HG03469 (cell line): ENCODE data around the gene FREM3.
"Not testable (repeated sequence)": the region's sequence is repeated elsewhere in the genome, so short reads cannot be mapped to it uniquely, and the experiment has no call there.

Experiments used
- ATAC-seq: cut with Tn5 transposase; IDR thresholded peaks from one replicate; pipeline ENCODE4 v1.9.1; 2021; ENCODE audit warnings: mild to moderate bottlenecking, moderate library complexity, moderate number of reproducible peaks; ENCODE audit not compliant: unreplicated experiment

The FREM3 gene

DNA sequence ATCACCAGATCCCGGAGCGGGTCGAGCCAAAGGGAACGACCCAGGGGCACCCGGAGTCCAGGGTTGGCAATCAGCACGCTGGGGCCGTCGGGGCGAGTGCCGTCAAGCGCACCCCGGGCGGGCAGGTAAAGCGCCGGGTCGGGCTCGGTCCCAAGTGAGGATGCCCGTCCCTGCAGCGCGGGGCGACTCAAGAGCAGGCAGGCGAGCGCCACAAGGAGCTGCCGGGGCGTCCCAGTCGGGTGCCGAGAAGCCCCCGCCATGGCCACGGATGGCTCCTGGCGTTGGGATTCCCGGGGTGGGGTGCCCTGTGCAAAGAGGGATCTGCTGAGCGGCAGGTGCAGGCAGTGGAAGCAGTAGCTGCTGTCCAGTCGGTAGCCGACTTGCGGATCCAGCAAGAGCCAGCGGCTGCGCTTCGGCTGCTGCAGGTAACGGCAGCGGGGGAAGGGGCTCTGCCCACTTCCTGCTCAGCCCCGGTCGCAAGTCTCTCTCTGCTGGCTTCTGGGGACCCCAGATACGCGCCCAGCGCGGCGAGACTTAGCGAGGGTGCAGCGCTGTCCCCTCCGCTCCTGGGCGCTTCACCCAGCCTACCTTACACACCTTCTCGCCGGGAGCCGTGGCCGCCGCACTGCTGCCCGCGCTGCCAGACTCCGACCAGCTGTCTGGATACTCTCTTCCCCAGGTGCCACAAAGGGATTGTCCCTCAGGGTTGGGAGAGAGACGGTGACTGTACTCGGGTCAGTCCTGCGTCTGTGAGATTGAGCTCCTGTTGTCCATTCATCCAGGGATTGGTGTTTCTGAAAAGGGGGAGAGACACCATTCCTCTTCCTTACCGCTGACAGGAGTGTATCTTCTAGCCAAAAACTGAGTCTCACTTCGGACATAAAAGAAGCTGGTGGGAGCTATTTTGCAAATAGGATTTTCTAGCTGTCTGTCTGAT, at the start of gene FREM3:
Gene FREM3, minus strand, starts transcription at position 260 of the 937 bp plus-strand sequence. Its CDS starts 0 bp downstream, at position 260.
- ATAC-seq, result no peak

GRCh38 chr4:143745874-143746273, 45.4 kb upstream of the FREM3 start:
- ATAC-seq, result no peak

DNA sequence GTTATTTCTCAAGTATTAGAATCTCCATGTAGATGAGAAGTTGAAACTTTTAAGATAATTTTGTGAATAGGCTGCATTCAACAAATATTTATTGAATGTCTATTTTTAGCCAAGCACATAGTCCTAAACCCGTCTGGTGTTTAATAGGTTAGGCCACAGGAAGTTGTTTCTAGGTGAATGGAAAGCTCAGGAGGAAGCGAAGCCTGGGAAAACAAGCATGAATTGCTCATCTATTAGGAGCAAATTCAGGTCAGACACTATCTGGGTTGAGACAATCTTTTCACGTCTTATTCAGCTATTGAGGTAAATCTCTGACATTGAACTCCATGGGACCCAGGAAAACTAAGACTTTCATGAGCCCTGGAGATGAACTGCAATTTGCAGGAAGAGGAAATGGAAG, 43.1 kb upstream of the FREM3 start:
- ATAC-seq, result no peak

DNA sequence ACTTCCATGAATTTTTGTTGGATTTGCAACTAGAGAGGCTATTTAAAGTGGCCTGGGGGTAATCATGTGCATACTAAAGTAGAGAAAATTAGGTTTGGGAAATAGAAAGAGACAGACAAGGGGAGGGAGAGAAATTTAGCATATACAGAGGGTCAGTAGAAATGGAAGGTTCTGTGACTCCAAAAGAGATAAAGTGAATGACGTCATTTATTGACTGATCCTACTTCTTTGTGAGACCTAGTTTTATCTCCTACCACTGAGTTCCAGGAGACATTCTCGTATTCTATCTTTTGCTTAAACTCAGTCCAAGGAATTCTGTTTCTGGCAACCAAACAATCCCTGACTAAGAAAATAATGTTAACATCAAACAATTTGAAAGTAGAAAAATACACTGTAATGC, 42.4 kb upstream of the FREM3 start:
- ATAC-seq, result no peak

- no peak for ATAC-seq
These were observed 36.4 kb upstream of the FREM3 start for GRCh38 chr4:143736861-143737260.

GRCh38 chr4:143736061-143736460, 35.6 kb upstream of the FREM3 start:
- ATAC-seq, result not testable (repeated sequence)

DNA sequence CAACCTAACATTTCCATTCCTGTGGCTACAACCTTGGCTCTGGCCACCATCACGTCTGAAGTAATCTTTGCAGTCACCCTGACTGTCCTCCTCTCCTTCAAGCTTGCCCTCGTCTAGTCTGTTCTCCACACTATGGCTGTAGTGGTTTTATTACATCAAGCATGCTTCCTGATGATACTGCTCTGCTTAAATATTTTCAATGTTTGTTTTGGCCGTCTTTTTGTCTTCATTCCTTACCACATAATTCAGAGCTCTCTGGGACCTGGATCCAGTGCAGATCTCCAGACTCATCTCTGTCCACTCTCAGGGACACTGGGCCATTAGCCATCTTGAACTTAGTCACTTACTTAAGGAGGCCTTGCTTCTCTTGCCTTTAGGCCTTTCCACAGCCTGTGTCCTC, 27.7 kb upstream of the FREM3 start:
- no peak for ATAC-seq

DNA sequence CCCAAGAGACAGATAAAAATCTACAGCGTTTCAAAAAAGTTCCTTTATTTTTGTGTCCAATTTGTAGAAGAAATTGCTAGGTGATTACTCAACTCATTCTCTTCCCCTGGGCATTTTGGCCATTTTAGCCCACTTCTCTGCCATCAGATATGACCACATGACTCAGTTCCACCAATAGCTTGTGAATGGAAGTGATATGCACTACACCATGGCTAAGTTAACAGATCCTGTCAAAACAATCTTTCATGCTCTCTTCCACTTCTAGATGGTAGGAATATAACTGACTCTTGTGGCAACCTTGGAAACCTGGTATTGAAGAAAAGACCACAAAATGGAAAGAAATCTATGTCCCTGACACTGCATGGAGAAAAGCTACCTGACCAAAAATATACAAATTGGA, 26.2 kb upstream of the FREM3 start:
- no peak for ATAC-seq

DNA sequence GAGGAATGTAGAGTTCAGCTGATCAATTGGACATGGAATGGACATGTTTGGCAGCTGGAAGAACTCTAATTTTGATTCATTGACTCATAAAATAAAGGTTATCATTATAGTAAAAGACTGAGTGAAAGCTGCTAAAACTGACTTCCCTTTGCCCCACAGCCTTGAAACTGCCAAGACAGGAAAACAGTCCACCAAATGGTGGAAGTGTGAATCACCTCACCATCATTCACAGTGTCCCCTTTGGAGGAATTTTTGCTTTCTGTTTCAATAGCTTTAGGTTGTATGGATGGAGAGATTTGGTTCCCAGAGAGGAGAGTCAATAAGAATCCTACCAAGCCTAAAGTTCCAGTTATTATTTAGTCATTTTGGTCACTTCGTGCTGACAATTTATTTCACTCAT, 20.8 kb upstream of the FREM3 start:
- no peak for ATAC-seq

DNA sequence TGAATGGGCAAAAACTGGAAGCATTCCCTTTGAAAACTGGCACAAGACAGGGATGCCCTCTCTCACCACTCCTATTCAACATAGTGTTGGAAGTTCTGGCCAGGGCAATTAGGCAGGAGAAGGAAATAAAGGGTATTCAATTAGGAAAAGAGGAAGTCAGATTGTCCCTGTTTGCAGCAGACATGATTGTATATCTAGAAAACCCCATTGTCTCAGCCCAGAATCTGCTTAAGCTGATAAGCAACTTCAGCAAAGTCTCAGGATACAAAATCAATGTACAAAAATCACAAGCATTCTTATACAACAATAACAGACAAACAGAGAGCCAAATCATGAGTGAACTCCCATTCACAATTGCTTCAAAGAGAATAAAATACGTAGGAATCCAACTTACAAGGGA, 18.3 kb upstream of the FREM3 start:
- not testable (repeated sequence) for ATAC-seq

- no peak for ATAC-seq
These were observed 13.6 kb upstream of the FREM3 start for GRCh38 chr4:143713955-143714625.

DNA sequence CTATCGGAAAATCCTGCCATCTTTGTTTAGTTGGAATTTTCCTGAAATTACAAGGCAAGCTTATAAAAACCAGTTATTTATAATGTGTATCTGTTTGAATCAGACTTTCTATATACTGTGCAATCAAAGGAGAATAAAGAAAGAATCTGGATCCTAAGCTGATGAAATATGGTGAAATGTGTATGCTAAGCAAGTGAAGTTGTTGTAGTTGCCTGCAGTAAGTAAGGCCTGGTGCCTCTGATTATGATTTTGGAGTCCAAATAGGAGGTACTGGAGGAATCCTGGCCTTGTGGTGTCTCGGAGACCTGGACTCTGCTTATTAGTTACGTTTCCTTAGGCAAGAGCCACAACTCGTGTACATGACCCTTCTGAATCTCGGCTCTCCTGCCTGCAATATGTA, 13.1 kb upstream of the FREM3 start:
- no peak for ATAC-seq

GRCh38 chr4:143712155-143712550, 11.7 kb upstream of the FREM3 start:
- ATAC-seq, result no peak

- no peak for ATAC-seq
These were observed 11.2 kb upstream of the FREM3 start for GRCh38 chr4:143711543-143712154.

DNA sequence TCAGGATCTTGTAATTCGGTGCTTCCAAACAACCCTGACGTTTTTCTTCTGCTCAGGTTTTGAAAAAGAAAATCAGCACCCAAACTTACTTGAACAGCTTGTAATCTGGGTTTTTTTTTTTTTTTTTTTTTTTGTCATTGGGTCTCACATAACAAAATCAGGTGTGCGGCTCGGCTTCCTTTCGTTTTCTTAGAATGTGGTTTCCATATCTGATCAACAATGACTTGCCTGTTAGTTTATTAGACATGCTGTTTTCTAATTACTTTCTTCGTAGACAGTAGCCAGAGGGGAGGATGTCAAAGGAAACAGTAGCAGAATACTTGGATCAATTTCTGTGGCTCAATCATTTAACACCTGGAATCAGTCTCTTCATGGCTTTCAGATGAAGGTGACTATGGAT, 890 bp upstream of the FREM3 start:
- no peak for ATAC-seq

DNA sequence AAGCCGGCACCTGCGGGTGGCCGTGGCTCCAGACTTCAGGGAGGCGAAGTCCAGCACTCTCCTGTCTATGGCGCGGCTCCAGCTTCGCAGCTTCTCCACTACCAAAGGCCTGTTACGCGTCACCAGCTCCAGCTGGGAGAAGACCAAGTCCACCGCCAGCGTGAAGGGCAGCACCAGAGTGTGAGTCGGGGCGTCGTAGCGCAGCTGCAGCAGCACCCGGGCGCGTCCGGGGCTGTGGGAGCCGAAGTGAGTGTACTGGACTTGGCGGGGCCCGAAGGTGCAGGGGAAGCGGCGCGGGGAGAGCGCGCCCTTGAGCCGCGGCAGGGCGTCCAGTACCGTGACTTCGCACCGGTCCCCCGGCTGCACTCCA, 444 bp downstream of the FREM3 start:
- ATAC-seq, result no peak

DNA sequence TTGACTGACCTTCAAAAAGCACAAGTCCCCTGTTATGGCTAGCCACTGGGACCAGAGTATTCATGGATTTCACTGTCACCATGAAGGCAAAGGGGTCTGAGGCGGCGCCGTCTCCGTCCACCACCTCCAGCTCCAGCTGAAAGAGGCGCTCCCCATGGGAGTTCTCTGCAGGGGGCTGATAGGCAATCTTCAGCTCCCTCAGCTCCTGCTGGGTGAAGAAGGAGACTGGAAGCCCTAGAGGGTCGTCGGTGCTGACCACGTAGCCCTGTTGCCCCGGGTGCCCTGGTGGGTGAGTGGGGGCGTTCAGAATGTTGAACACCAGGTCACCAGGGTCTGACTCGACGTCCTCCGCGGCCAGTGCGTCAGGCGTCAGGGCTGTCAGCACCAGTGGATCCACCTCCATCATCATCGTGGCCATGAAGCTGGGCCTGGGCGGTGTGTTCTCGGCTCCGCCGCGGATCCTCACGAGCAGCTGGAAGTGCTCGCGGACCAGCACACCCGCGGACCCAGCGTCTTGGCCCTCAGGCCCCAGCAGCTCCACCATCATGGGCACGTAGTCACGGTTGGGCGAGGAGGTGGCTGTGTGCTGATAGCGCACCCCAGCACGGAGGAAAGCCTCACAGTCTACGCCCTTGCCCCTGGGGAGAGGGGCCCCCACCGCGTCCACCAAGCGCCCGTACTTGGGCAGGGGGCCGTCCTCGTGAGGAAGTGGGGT, 987 bp downstream of the FREM3 start:
- no peak for ATAC-seq

- no peak for ATAC-seq
These were observed 6.6 kb downstream of the FREM3 start for GRCh38 chr4:143693856-143694255.

DNA sequence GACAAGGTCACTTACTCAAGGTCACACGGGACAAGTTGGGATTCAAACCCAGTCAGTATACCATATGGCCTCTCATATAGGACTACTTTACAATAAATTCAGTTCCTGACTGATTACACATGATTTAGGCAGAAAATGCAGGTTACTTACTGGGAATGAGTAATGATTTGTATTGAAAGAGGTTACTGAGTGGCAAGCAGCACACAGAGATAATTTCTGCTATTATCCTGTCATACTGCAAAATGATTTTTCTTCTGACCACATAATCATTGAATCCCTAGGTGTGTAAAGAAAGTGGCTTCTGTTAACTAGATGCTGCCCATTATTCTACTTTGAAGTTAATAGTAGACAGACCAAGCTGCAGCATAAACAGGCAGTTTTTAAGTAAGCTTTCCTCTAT, 8.2 kb downstream of the FREM3 start:
- no peak for ATAC-seq

GRCh38 chr4:143679434-143679833, 21.0 kb downstream of the FREM3 start:
- no peak for ATAC-seq

DNA sequence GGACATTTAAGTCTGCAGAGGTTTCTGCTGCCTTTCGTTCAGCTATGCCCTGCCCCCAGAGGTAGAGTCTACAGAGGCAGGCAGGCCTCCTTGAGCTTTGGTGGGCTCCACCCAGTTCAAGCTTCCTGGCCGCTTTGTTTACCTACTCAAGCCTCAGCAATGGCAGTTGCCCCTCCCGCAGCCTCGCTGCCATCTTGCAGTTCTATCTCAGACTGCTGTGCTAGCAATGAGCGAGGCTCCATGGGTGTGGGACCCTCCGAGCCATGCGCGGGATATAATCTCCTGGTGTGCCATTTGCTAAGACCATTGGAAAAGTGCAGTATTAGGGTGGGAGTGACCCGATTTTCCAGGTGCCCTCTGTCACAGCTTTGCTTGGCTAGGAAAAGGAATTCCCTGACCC, 26.8 kb downstream of the FREM3 start:
- ATAC-seq, result not testable (repeated sequence)
